Measurements from ENCODE around the gene ADAMTS17. TPM values are rescaled to one million over a fixed set of nuclear protein-coding genes. Genes with fewer than 3 reads are reported as not detected.

The ADAMTS17 gene
- total RNA-seq, 1 experiment from 2014 or later = 1.8 TPM

GRCh38 chr15:100052716-100053473 lies 288.9 kb downstream of the ADAMTS17 start:
- DNase-seq (ENCODE audit: low spot score) (no peak), ATAC-seq (no peak)
- Mint-ChIP-seq H3K27ac (no peak overlapping the region), H3K4me1 (peaks cover 10% of the 10 kb centered on the region; the same call in 1 of the 2 replicates), H3K27me3 (ENCODE audit: low read depth) (peaks cover 3% of the 10 kb centered on the region), H3K4me3 (no peak overlapping the region), H3K9me3 (peaks cover 3% of the 10 kb centered on the region), H3K36me3 (peaks cover 1% of the 10 kb centered on the region)
- no peak for TF ChIP-seq USF1 (CRISPR knock-in tag; IDR thresholded peaks at IDR 0.05)
- no peak for TF ChIP-seq SMAD4 (CRISPR knock-in tag; IDR thresholded peaks at IDR 0.05)
- ChIA-PET POLR2A (no interaction called here), CTCF (no interaction called here)

- DNase-seq (ENCODE audit: low spot score) (no peak), ATAC-seq (no peak)
- ChIA-PET CTCF (interaction anchor here (1.1 kb wide), 1 partner anchor 288 kb away, joined by 5 read pairs; no protein-coding TSS in a partner anchor), POLR2A (no interaction called here)
- Mint-ChIP-seq H3K4me3 (no peak overlapping the region), H3K9me3 (peaks cover 20% of the 10 kb centered on the region), H3K27me3 (ENCODE audit: low read depth) (peaks cover 4% of the 10 kb centered on the region), H3K4me1 (peaks cover 10% of the 10 kb centered on the region; the same call in 1 of the 2 replicates), H3K27ac (no peak overlapping the region), H3K36me3 (peaks cover 19% of the 10 kb centered on the region)
- no peak for TF ChIP-seq SP1 (CRISPR knock-in tag; conservative IDR thresholded peaks at IDR 0.05)
- TF ChIP-seq ZNF317 (CRISPR knock-in tag; IDR thresholded peaks at IDR 0.05; ENCODE audit: borderline replicate concordance, low read depth) = no peak
- no peak for TF ChIP-seq USF1 (CRISPR knock-in tag; IDR thresholded peaks at IDR 0.05)
- no peak for TF ChIP-seq ZNF396 (CRISPR knock-in tag; IDR thresholded peaks at IDR 0.05; ENCODE audit: borderline replicate concordance)
- TF ChIP-seq E2F1 (CRISPR knock-in tag; IDR thresholded peaks at IDR 0.05) = no peak
- TF ChIP-seq ZNF138 (CRISPR knock-in tag; conservative IDR thresholded peaks at IDR 0.05) = no peak
- no peak for TF ChIP-seq ZNF281 (CRISPR knock-in tag; IDR thresholded peaks at IDR 0.05)
Observed at GRCh38 chr15:100050877-100051786, 290.6 kb downstream of the ADAMTS17 start.

- Mint-ChIP-seq H3K4me3 (no peak overlapping the region), H3K27ac (no peak overlapping the region), H3K4me1 (peaks cover 10% of the 10 kb centered on the region; the same call in 1 of the 2 replicates), H3K9me3 (peaks cover 21% of the 10 kb centered on the region), H3K36me3 (peaks cover 21% of the 10 kb centered on the region), H3K27me3 (ENCODE audit: low read depth) (peaks cover 4% of the 10 kb centered on the region)
- CTCF ChIA-PET = no interaction called here
- POLR2A ChIA-PET = no interaction called here
- DNase-seq (ENCODE audit: low spot score) (no peak), ATAC-seq (no peak)
- no peak for TF ChIP-seq RORB (CRISPR knock-in tag; IDR thresholded peaks at IDR 0.05)
- no peak for TF ChIP-seq NFYB (CRISPR knock-in tag; conservative IDR thresholded peaks at IDR 0.05; ENCODE audit: low read depth)
- no peak for TF ChIP-seq ZNF425 (CRISPR knock-in tag; conservative IDR thresholded peaks at IDR 0.05)
- TF ChIP-seq NFATC4 (CRISPR knock-in tag; IDR thresholded peaks at IDR 0.05) = no peak
- TF ChIP-seq NR1H2 (CRISPR knock-in tag; IDR thresholded peaks at IDR 0.05) = no peak
- no peak for TF ChIP-seq ERG (CRISPR knock-in tag; IDR thresholded peaks at IDR 0.05)
- TF ChIP-seq E2F1 (CRISPR knock-in tag; IDR thresholded peaks at IDR 0.05) = no peak
Observed at GRCh38 chr15:100049936-100050876, 291.6 kb downstream of the ADAMTS17 start.
